CD4-positive, alpha-beta T cell (primary cell): ENCODE measurements around the gene XIST. TPM values are rescaled to one million over a fixed set of nuclear protein-coding genes. Genes with fewer than 3 reads are reported as not detected.

Experiments used
- ATAC-seq: fragments of 200-7000 bp; cut with Tn5 transposase; one replicate; pipeline ENCODE4 v1.10.0; 2022; ENCODE audit warnings: mild to moderate bottlenecking; ENCODE audit not compliant: poor library complexity
- CTCF ChIA-PET: fragments of 350-600 bp; sonication (Branson Sonifier 250); formaldehyde crosslinking; loops from one replicate; lab custom pipeline; 2021; ENCODE audit warnings: antibody characterized with exemption, inconsistent platforms; lab: Charles Lee
- POLR2A ChIA-PET: fragments of 350-600 bp; sonication (Branson Sonifier 250); formaldehyde crosslinking; loops from one replicate; lab custom pipeline; 2021; ENCODE audit warnings: antibody characterized with exemption, inconsistent platforms; lab: Charles Lee
- DNase-seq, 14 experiments: peaks; one replicate each; pipeline ENCODE4 v3.0.0-alpha.2; 2013 to 2020; ENCODE audit warnings: mixed read lengths in 2 of 14
- H3K27ac ChIP-seq, 2 donors: one replicate each; pipeline versions ENCODE4 v1.5.1 to v1.7.0; 2013; ENCODE audit warnings: low read length in 2 of 2, low read depth in 1 of 2, mild to moderate bottlenecking in 1 of 2
- H3K27me3 ChIP-seq, 2 experiments: 1 replicate in 1 of 2; 2 replicates in 1 of 2; pipeline versions ENCODE4 v1.6.1 to v1.7.0; 2013; ENCODE audit warnings: low read length in 2 of 2, control low read depth in 1 of 2, mild to moderate bottlenecking in 1 of 2, moderate library complexity in 1 of 2; ENCODE audit not compliant: insufficient read depth in 2 of 2, control insufficient read depth in 1 of 2
- H3K36me3 ChIP-seq: one replicate; pipeline ENCODE4 v1.6.1; 2013; ENCODE audit warnings: low read length, control low read depth; ENCODE audit not compliant: insufficient read depth
- H3K4me1 ChIP-seq: one replicate; pipeline ENCODE4 v1.6.1; 2013; ENCODE audit warnings: low read length, control low read depth; ENCODE audit not compliant: insufficient read depth
- H3K4me3 ChIP-seq: one replicate; pipeline ENCODE4 v1.5.1; 2013; ENCODE audit warnings: mild to moderate bottlenecking, low read length, moderate library complexity
- H3K9me3 ChIP-seq, 2 experiments: 1 replicate in 1 of 2; 2 replicates in 1 of 2; pipeline versions ENCODE4 v1.6.1 to v1.7.0; 2013; ENCODE audit warnings: low read length in 2 of 2, mild to moderate bottlenecking in 2 of 2, control low read depth in 1 of 2, moderate library complexity in 1 of 2; ENCODE audit not compliant: control insufficient read depth in 1 of 2, insufficient read depth in 1 of 2
- H3K27ac Mint-ChIP-seq: one replicate; pipeline ENCODE4 v1.8.0; 2020; ENCODE audit warnings: mixed read lengths
- H3K27me3 Mint-ChIP-seq: one replicate; pipeline ENCODE4 v1.8.0; 2021; ENCODE audit warnings: mixed read lengths
- H3K36me3 Mint-ChIP-seq: one replicate; pipeline ENCODE4 v1.8.0; 2021; ENCODE audit warnings: low read depth, mixed read lengths
- H3K4me1 Mint-ChIP-seq: one replicate; pipeline ENCODE4 v1.8.0; 2021; ENCODE audit warnings: low read depth, mixed read lengths
- H3K4me3 Mint-ChIP-seq: one replicate; pipeline ENCODE4 v1.8.0; 2020; ENCODE audit warnings: mild to moderate bottlenecking, mixed read lengths
- H3K9me3 Mint-ChIP-seq: one replicate; pipeline ENCODE4 v1.8.0; 2020; ENCODE audit warnings: mixed read lengths
- CTCF ChIP-seq: fragments of 200-600 bp; IDR thresholded peaks from one replicate; pipeline ENCODE4 v1.8.0; 2022; ENCODE audit warnings: antibody characterized with exemption, mild to moderate bottlenecking
- intact Hi-C, 2 experiments: fragments of 100-400 bp; cut with DNase I in 1 of 2; cut with micrococcal nuclease in 1 of 2; formaldehyde crosslinking; loops; one replicate each; pipeline versions ENCODE4 v1.15.1 to v1.9.0; 2023 to 2025; cut with DNase I, micrococcal nuclease
- total RNA-seq, 174 experiments: library from RNA in 2 of 174; stranded (reverse) in 2 of 174; gene quantifications; one replicate each; pipeline ENCODE4 v1.2.3 and lab custom pipeline; 2021 to 2026

The XIST gene
- total RNA-seq, 2 experiments from 2014 or later = not detected

- Histone ChIP-seq H3K27ac (no peak overlapping the region), H3K4me1 (no peaks in the 10 kb centered on the region), H3K4me3 (no peak overlapping the region), H3K9me3 (no peaks in the 10 kb centered on the region), H3K36me3 (no peaks in the 10 kb centered on the region), H3K27me3 (no peaks in the 10 kb centered on the region)
- ChIA-PET CTCF (interaction anchor here (1.6 kb wide), 1 partner anchor 9 kb away, joined by 6 read pairs; no protein-coding TSS in a partner anchor), POLR2A (no interaction called here)
- Mint-ChIP-seq H3K4me1 (no peaks in the 10 kb centered on the region), H3K9me3 (no peaks in the 10 kb centered on the region), H3K27ac (no peak overlapping the region), H3K4me3 (no peak overlapping the region), H3K27me3 (peaks cover 12% of the 10 kb centered on the region), H3K36me3 (no peaks in the 10 kb centered on the region)
- intact Hi-C loops = no loop called here
- ATAC-seq = no peak
- TF ChIP-seq CTCF = no peak
- DNase-seq = no peak
These were observed 20.2 kb downstream of the XIST start for GRCh38 chrX:73832319-73832718.

- TF ChIP-seq CTCF = no peak
- H3K4me3 ChIP-seq = no peak overlapping the region
- no peak overlapping the region for H3K4me3 Mint-ChIP-seq
- CTCF ChIA-PET = interaction anchor here (0.6 to 1.6 kb wide), 2 partner anchors 10 to 658 kb away, joined by 3 to 6 read pairs; no protein-coding TSS in a partner anchor
- peaks cover 9% of the 10 kb centered on the region for H3K27me3 Mint-ChIP-seq
- H3K27ac ChIP-seq = no peak overlapping the region
- no peak for DNase-seq
- POLR2A ChIA-PET = no interaction called here
- intact Hi-C loops = no loop called here
- no peaks in the 10 kb centered on the region for H3K4me1 ChIP-seq
- no peaks in the 10 kb centered on the region for H3K27me3 ChIP-seq
- H3K4me1 Mint-ChIP-seq = no peaks in the 10 kb centered on the region
- H3K9me3 ChIP-seq = no peaks in the 10 kb centered on the region
- no peak overlapping the region for H3K27ac Mint-ChIP-seq
- no peaks in the 10 kb centered on the region for H3K36me3 Mint-ChIP-seq
- H3K9me3 Mint-ChIP-seq = no peaks in the 10 kb centered on the region
- no peak for ATAC-seq
- H3K36me3 ChIP-seq = no peaks in the 10 kb centered on the region
These were observed 21.0 kb downstream of the XIST start for GRCh38 chrX:73831500-73831899.

GRCh38 chrX:73830489-73831414 lies 21.8 kb downstream of the XIST start:
- no peak for ATAC-seq
- no peaks in the 10 kb centered on the region for H3K27me3 ChIP-seq
- POLR2A ChIA-PET = no interaction called here
- CTCF ChIA-PET = interaction anchor here (0.6 to 1.6 kb wide), 2 partner anchors 11 to 659 kb away, joined by 3 to 6 read pairs; no protein-coding TSS in a partner anchor
- no peaks in the 10 kb centered on the region for H3K9me3 ChIP-seq
- Mint-ChIP-seq H3K4me1 (no peaks in the 10 kb centered on the region), H3K27me3 (peaks cover 5% of the 10 kb centered on the region), H3K36me3 (no peaks in the 10 kb centered on the region), H3K9me3 (no peaks in the 10 kb centered on the region), H3K27ac (no peak overlapping the region), H3K4me3 (no peak overlapping the region)
- H3K4me3 ChIP-seq = no peak overlapping the region
- no peak overlapping the region for H3K27ac ChIP-seq
- H3K36me3 ChIP-seq = no peaks in the 10 kb centered on the region
- H3K4me1 ChIP-seq = no peaks in the 10 kb centered on the region
- intact Hi-C loops = no loop called here
- TF ChIP-seq CTCF = no peak
- DNase-seq = no peak
